Tibial nerve (tissue), 4 donors: ENCODE measurements around the gene PIM2. TPM values are rescaled to one million over a fixed set of nuclear protein-coding genes. Genes with fewer than 3 reads are reported as not detected.
"Not testable (repeated sequence)": the region's sequence is repeated elsewhere in the genome, so short reads cannot be mapped to it uniquely, and the experiment has no call there.

Experiments
- DNase-seq, 2 donors: peaks; one replicate each; pipeline ENCODE4 v3.0.0-alpha.2; 2019; ENCODE audit warnings: low spot score in 2 of 2
- H3K27ac ChIP-seq, 4 donors: fragments of 200-600 bp; sonication (generic) in 3 of 4; one replicate each; pipeline ENCODE4 v1.5.1; 2017 to 2019; ENCODE audit warnings: mild to moderate bottlenecking in 1 of 4
- H3K27me3 ChIP-seq, 2 donors: fragments of 200-600 bp; sonication (generic) in 1 of 2; one replicate each; pipeline versions ENCODE4 v1.5.1 to v1.6.0; 2017 to 2019
- H3K36me3 ChIP-seq, 3 donors: fragments of 200-600 bp; sonication (generic); one replicate each; pipeline ENCODE4 v1.5.1; 2018 to 2019
- H3K4me1 ChIP-seq, 4 donors: fragments of 200-600 bp; sonication (generic) in 3 of 4; one replicate each; pipeline ENCODE4 v1.5.1; 2017 to 2019
- H3K4me3 ChIP-seq, 4 donors: fragments of 200-600 bp; sonication (generic) in 3 of 4; one replicate each; pipeline ENCODE4 v1.5.1; 2017 to 2019; ENCODE audit warnings: mild to moderate bottlenecking in 1 of 4, moderate library complexity in 1 of 4
- H3K9me3 ChIP-seq, 4 donors: fragments of 200-600 bp; sonication (generic) in 3 of 4; one replicate each; pipeline ENCODE4 v1.5.1; 2017 to 2019
- CTCF ChIP-seq, 5 experiments: fragments of 200-600 bp in 3 of 5; fragments of 450-650 bp in 2 of 5; sonication (generic) in 3 of 5; IDR thresholded peaks; one replicate each; pipeline ENCODE4 v1.5.1; 2016 to 2019; ENCODE audit warnings: antibody characterized with exemption in 5 of 5, mild to moderate bottlenecking in 3 of 5, moderate library complexity in 2 of 5
- EP300 ChIP-seq, 2 donors: sonication (generic); formaldehyde crosslinking; IDR thresholded peaks; one replicate each; pipeline ENCODE4 v1.6.1; 2017; ENCODE audit warnings: antibody characterized with exemption in 2 of 2, mild to moderate bottlenecking in 1 of 2
- POLR2A ChIP-seq, 2 donors: fragments of 450-650 bp; IDR thresholded peaks; one replicate each; pipeline ENCODE4 v1.6.1; 2017; ENCODE audit warnings: antibody characterized with exemption in 2 of 2, mild to moderate bottlenecking in 2 of 2, moderate library complexity in 2 of 2
- WGBS, 2 donors: methylation state at CpG; one replicate each; pipeline ENCODE4 v1.1.5; 2018; 5-methylcytosine and 5-hydroxymethylcytosine counted together
- total RNA-seq, 4 donors: library from RNA; depleted of rRNA; stranded (reverse); fragments of >200 nt; gene quantifications; one replicate each; pipeline ENCODE4 v1.1.0, GENCODE V29; 2016

Gene PIM2
- total RNA-seq, 4 donors from 2014 or later: 4.9 to 8.4 (median 6.8) TPM

GRCh38 chrX:48891402-48892288 lies 27.2 kb downstream of the PIM2 start:
- Histone ChIP-seq H3K36me3 (peaks cover 0 to 13% (median 0%) of the 10 kb centered on the region in 3 donors), H3K9me3 (no peaks in the 10 kb centered on the region), H3K27ac (peak overlapping the region; percentile 72 to 89 (median 82)), H3K27me3 (no peaks in the 10 kb centered on the region), H3K4me3 (peak overlapping the region; percentile 49 to 71 (median 57)), H3K4me1 (peaks cover 0 to 13% (median 6%) of the 10 kb centered on the region in 4 donors)
- WGBS, 2 donors: 5 to 45% methylated on average over 12 to 59 of the region's 68 CpGs
- DNase-seq: peak; percentile 69 to 76
- peak; percentile 36 to 72 (median 49) for TF ChIP-seq CTCF (IDR thresholded peaks at IDR 0.05)
- TF ChIP-seq EP300 (IDR thresholded peaks at IDR 0.05): no peak
- TF ChIP-seq POLR2A (IDR thresholded peaks at IDR 0.05): peak in 1 of 2 donors; percentile 54

- no peaks in the 10 kb centered on the region for H3K27me3 ChIP-seq
- TF ChIP-seq CTCF (IDR thresholded peaks at IDR 0.05) (no peak), POLR2A (IDR thresholded peaks at IDR 0.05) (no peak), EP300 (IDR thresholded peaks at IDR 0.05) (no peak)
- 1 to 45% methylated on average over 19 to 35 of the region's 35 CpGs for WGBS, 2 donors
- H3K9me3 ChIP-seq: no peaks in the 10 kb centered on the region
- peaks cover 0 to 13% (median 0%) of the 10 kb centered on the region in 3 donors for H3K36me3 ChIP-seq
- peak overlapping the region; percentile 72 to 89 (median 82) for H3K27ac ChIP-seq
- peak overlapping the region; percentile 49 to 71 (median 57) for H3K4me3 ChIP-seq
- no peak for DNase-seq
- H3K4me1 ChIP-seq: peaks cover 0 to 6% (median 3%) of the 10 kb centered on the region in 4 donors
Measured at GRCh38 chrX:48890934-48891401, 27.9 kb downstream of the PIM2 start.

GRCh38 chrX:48890296-48890925 lies 28.4 kb downstream of the PIM2 start:
- H3K9me3 ChIP-seq: no peaks in the 10 kb centered on the region
- WGBS, 2 donors: 36 to 54% methylated on average over 10 to 15 of the region's 15 CpGs
- H3K27ac ChIP-seq: peak overlapping the region in 3 of 4 donors; percentile 78 to 89 (median 86)
- H3K36me3 ChIP-seq: peaks cover 0 to 13% (median 0%) of the 10 kb centered on the region in 3 donors
- H3K27me3 ChIP-seq: no peaks in the 10 kb centered on the region
- peak overlapping the region; percentile 49 to 71 (median 57) for H3K4me3 ChIP-seq
- no peak for DNase-seq
- TF ChIP-seq CTCF (IDR thresholded peaks at IDR 0.05) (no peak), POLR2A (IDR thresholded peaks at IDR 0.05) (no peak), EP300 (IDR thresholded peaks at IDR 0.05) (no peak)
- H3K4me1 ChIP-seq: peaks cover 0 to 6% (median 3%) of the 10 kb centered on the region in 4 donors

GRCh38 chrX:48886586-48886985 lies 32.2 kb downstream of the PIM2 start:
- 77 to 80% methylated on average over 3 to 5 of the region's 5 CpGs for WGBS, 2 donors
- not testable (repeated sequence) for H3K27ac ChIP-seq, H3K4me1 ChIP-seq, H3K36me3 ChIP-seq, DNase-seq, H3K27me3 ChIP-seq, H3K4me3 ChIP-seq, H3K9me3 ChIP-seq

GRCh38 chrX:48883729-48884128 lies 35.1 kb downstream of the PIM2 start:
- H3K27me3 ChIP-seq: no peaks in the 10 kb centered on the region
- H3K27ac ChIP-seq: no peak overlapping the region
- no peaks in the 10 kb centered on the region for H3K9me3 ChIP-seq
- no peak overlapping the region for H3K4me3 ChIP-seq
- H3K4me1 ChIP-seq: no peaks in the 10 kb centered on the region
- no peak for DNase-seq
- WGBS, 2 donors: 72 to 78% methylated on average over 10 of the region's 10 CpGs
- no peaks in the 10 kb centered on the region for H3K36me3 ChIP-seq
- TF ChIP-seq EP300 (IDR thresholded peaks at IDR 0.05) (no peak), CTCF (IDR thresholded peaks at IDR 0.05) (no peak), POLR2A (IDR thresholded peaks at IDR 0.05) (no peak)

- not testable (repeated sequence) for H3K9me3 ChIP-seq, H3K27me3 ChIP-seq, H3K27ac ChIP-seq, DNase-seq, H3K4me1 ChIP-seq, H3K36me3 ChIP-seq, H3K4me3 ChIP-seq
- 41 to 54% methylated on average over 3 to 4 of the region's 4 CpGs for WGBS, 2 donors
Measured at GRCh38 chrX:48876944-48877343, 41.9 kb downstream of the PIM2 start.

- WGBS, 2 donors: 65 to 90% methylated on average over 1 to 2 of the region's 2 CpGs
- H3K27ac ChIP-seq, H3K9me3 ChIP-seq, DNase-seq, H3K27me3 ChIP-seq, H3K36me3 ChIP-seq, H3K4me1 ChIP-seq, H3K4me3 ChIP-seq: not testable (repeated sequence)
Measured at GRCh38 chrX:48872017-48872416, 46.8 kb downstream of the PIM2 start.
